ENCODE measurements around the gene FFAR3.

Gene FFAR3

GRCh38 chr19:35362261-35363000 lies 4.2 kb downstream of the FFAR3 start:
- Histone ChIP-seq H2BK12ac (ENCODE audit: low read length in 2 of 2) (no peak overlapping the region), H3K4me2 (ENCODE audit: low read length, poor library complexity, severe bottlenecking) (no peak overlapping the region), H3K4ac (ENCODE audit: low read depth in 1 of 2, low read length in 2 of 2) (no peak overlapping the region), H3K18ac (ENCODE audit: low read depth in 1 of 2, low read length in 2 of 2) (no peak overlapping the region), H3K23ac (ENCODE audit: low read length in 2 of 2) (no peak overlapping the region), H3K36me3 (ENCODE audit: control insufficient read depth in 1 of 2, insufficient read depth in 2 of 2, low read depth in 1 of 2, low read length in 2 of 2) (no peaks in the 10 kb centered on the region), H3K79me1 (replicated peaks; ENCODE audit: low read length, poor library complexity, severe bottlenecking) (no peaks in the 10 kb centered on the region), H2BK15ac (ENCODE audit: low read depth, poor library complexity, severe bottlenecking) (no peak overlapping the region), H2AFZ (ENCODE audit: low read depth, low read length) (no peak overlapping the region), H3K9me3 (ENCODE audit: control insufficient read depth, low read length) (no peaks in the 10 kb centered on the region), H4K91ac (ENCODE audit: low read length) (no peak overlapping the region), H3K4me3 (ENCODE audit: insufficient read depth in 1 of 2, low read depth in 1 of 2, low read length in 2 of 2) (no peak overlapping the region), H3K4me1 (ENCODE audit: control insufficient read depth, insufficient read depth, low read depth, low read length) (no peaks in the 10 kb centered on the region), H2BK120ac (ENCODE audit: low read depth, low read length) (no peak overlapping the region), H2BK5ac (ENCODE audit: low read depth, low read length, poor library complexity, severe bottlenecking) (no peak overlapping the region), H3K9ac (ENCODE audit: low read length) (no peak overlapping the region), H3K14ac (ENCODE audit: low read length in 2 of 2) (no peak overlapping the region), H3K27ac (ENCODE audit: low read length, poor library complexity, severe bottlenecking) (no peak overlapping the region), H4K8ac (ENCODE audit: low read length) (no peak overlapping the region), H3K27me3 (ENCODE audit: control insufficient read depth in 1 of 2, insufficient read depth in 1 of 2, low read length in 2 of 2) (peaks cover 0 to 46% of the 10 kb centered on the region in 2 experiments), H2AK5ac (ENCODE audit: low read length, severe bottlenecking) (no peak overlapping the region)
- 98% methylated on average over 5 of the region's 14 CpGs for WGBS
- DNase-seq, result no peak

GRCh38 chr19:35363001-35363590 lies 4.8 kb downstream of the FFAR3 start:
- no peak overlapping the region for H3K18ac ChIP-seq (ENCODE audit: low read depth in 1 of 2, low read length in 2 of 2)
- no peak overlapping the region for H2BK120ac ChIP-seq (ENCODE audit: low read depth, low read length)
- H3K14ac ChIP-seq (ENCODE audit: low read length in 2 of 2), result no peak overlapping the region
- H3K79me1 ChIP-seq (replicated peaks; ENCODE audit: low read length, poor library complexity, severe bottlenecking), result no peaks in the 10 kb centered on the region
- no peaks in the 10 kb centered on the region for H3K36me3 ChIP-seq (ENCODE audit: control insufficient read depth in 1 of 2, insufficient read depth in 2 of 2, low read depth in 1 of 2, low read length in 2 of 2)
- no peak overlapping the region for H2BK12ac ChIP-seq (ENCODE audit: low read length in 2 of 2)
- no peak overlapping the region for H4K91ac ChIP-seq (ENCODE audit: low read length)
- no peak for DNase-seq
- no peak overlapping the region for H3K27ac ChIP-seq (ENCODE audit: low read length, poor library complexity, severe bottlenecking)
- H2AFZ ChIP-seq (ENCODE audit: low read depth, low read length), result no peak overlapping the region
- H4K8ac ChIP-seq (ENCODE audit: low read length), result no peak overlapping the region
- H3K4me2 ChIP-seq (ENCODE audit: low read length, poor library complexity, severe bottlenecking), result no peak overlapping the region
- no peak overlapping the region for H3K4me3 ChIP-seq (ENCODE audit: insufficient read depth in 1 of 2, low read depth in 1 of 2, low read length in 2 of 2)
- no peak overlapping the region for H3K9ac ChIP-seq (ENCODE audit: low read length)
- H3K4ac ChIP-seq (ENCODE audit: low read depth in 1 of 2, low read length in 2 of 2), result no peak overlapping the region
- H2AK5ac ChIP-seq (ENCODE audit: low read length, severe bottlenecking), result no peak overlapping the region
- no peak overlapping the region for H2BK15ac ChIP-seq (ENCODE audit: low read depth, poor library complexity, severe bottlenecking)
- no peak overlapping the region for H2BK5ac ChIP-seq (ENCODE audit: low read depth, low read length, poor library complexity, severe bottlenecking)
- no peak overlapping the region for H3K23ac ChIP-seq (ENCODE audit: low read length in 2 of 2)
- peaks cover 0 to 46% of the 10 kb centered on the region in 2 experiments for H3K27me3 ChIP-seq (ENCODE audit: control insufficient read depth in 1 of 2, insufficient read depth in 1 of 2, low read length in 2 of 2)
- no peaks in the 10 kb centered on the region for H3K9me3 ChIP-seq (ENCODE audit: control insufficient read depth, low read length)
- H3K4me1 ChIP-seq (ENCODE audit: control insufficient read depth, insufficient read depth, low read depth, low read length), result no peaks in the 10 kb centered on the region
- WGBS, result 95% methylated on average over 5 of the region's 11 CpGs

GRCh38 chr19:35363711-35364425 lies 5.6 kb downstream of the FFAR3 start:
- DNase-seq, result no peak
- Histone ChIP-seq H3K9ac (ENCODE audit: low read length) (no peak overlapping the region), H2AFZ (ENCODE audit: low read depth, low read length) (no peak overlapping the region), H2BK5ac (ENCODE audit: low read depth, low read length, poor library complexity, severe bottlenecking) (no peak overlapping the region), H3K23ac (ENCODE audit: low read length in 2 of 2) (no peak overlapping the region), H2AK5ac (ENCODE audit: low read length, severe bottlenecking) (no peak overlapping the region), H2BK120ac (ENCODE audit: low read depth, low read length) (no peak overlapping the region), H4K8ac (ENCODE audit: low read length) (no peak overlapping the region), H3K4me3 (ENCODE audit: insufficient read depth in 1 of 2, low read depth in 1 of 2, low read length in 2 of 2) (no peak overlapping the region), H3K27me3 (ENCODE audit: control insufficient read depth in 1 of 2, insufficient read depth in 1 of 2, low read length in 2 of 2) (peaks cover 0 to 46% of the 10 kb centered on the region in 2 experiments), H3K4me2 (ENCODE audit: low read length, poor library complexity, severe bottlenecking) (no peak overlapping the region), H3K79me1 (replicated peaks; ENCODE audit: low read length, poor library complexity, severe bottlenecking) (no peaks in the 10 kb centered on the region), H3K27ac (ENCODE audit: low read length, poor library complexity, severe bottlenecking) (no peak overlapping the region), H3K14ac (ENCODE audit: low read length in 2 of 2) (no peak overlapping the region), H3K9me3 (ENCODE audit: control insufficient read depth, low read length) (no peaks in the 10 kb centered on the region), H2BK15ac (ENCODE audit: low read depth, poor library complexity, severe bottlenecking) (no peak overlapping the region), H2BK12ac (ENCODE audit: low read length in 2 of 2) (no peak overlapping the region), H3K4me1 (ENCODE audit: control insufficient read depth, insufficient read depth, low read depth, low read length) (no peaks in the 10 kb centered on the region), H3K4ac (ENCODE audit: low read depth in 1 of 2, low read length in 2 of 2) (no peak overlapping the region), H3K36me3 (ENCODE audit: control insufficient read depth in 1 of 2, insufficient read depth in 2 of 2, low read depth in 1 of 2, low read length in 2 of 2) (no peaks in the 10 kb centered on the region), H3K18ac (ENCODE audit: low read depth in 1 of 2, low read length in 2 of 2) (no peak overlapping the region), H4K91ac (ENCODE audit: low read length) (no peak overlapping the region)
- WGBS, result 87% methylated on average over 17 of the region's 19 CpGs

- Histone ChIP-seq H3K9me3 (ENCODE audit: control insufficient read depth, low read length) (no peaks in the 10 kb centered on the region), H2BK5ac (ENCODE audit: low read depth, low read length, poor library complexity, severe bottlenecking) (no peak overlapping the region), H3K9ac (ENCODE audit: low read length) (no peak overlapping the region), H3K27ac (ENCODE audit: low read length, poor library complexity, severe bottlenecking) (no peak overlapping the region), H2BK12ac (ENCODE audit: low read length in 2 of 2) (no peak overlapping the region), H3K4ac (ENCODE audit: low read depth in 1 of 2, low read length in 2 of 2) (no peak overlapping the region), H3K79me1 (replicated peaks; ENCODE audit: low read length, poor library complexity, severe bottlenecking) (no peaks in the 10 kb centered on the region), H4K91ac (ENCODE audit: low read length) (no peak overlapping the region), H2AK5ac (ENCODE audit: low read length, severe bottlenecking) (no peak overlapping the region), H2BK15ac (ENCODE audit: low read depth, poor library complexity, severe bottlenecking) (no peak overlapping the region), H4K8ac (ENCODE audit: low read length) (no peak overlapping the region), H2BK120ac (ENCODE audit: low read depth, low read length) (no peak overlapping the region), H3K4me2 (ENCODE audit: low read length, poor library complexity, severe bottlenecking) (no peak overlapping the region), H3K14ac (ENCODE audit: low read length in 2 of 2) (no peak overlapping the region), H3K4me3 (ENCODE audit: insufficient read depth in 1 of 2, low read depth in 1 of 2, low read length in 2 of 2) (no peak overlapping the region), H3K23ac (ENCODE audit: low read length in 2 of 2) (no peak overlapping the region), H3K27me3 (ENCODE audit: control insufficient read depth in 1 of 2, insufficient read depth in 1 of 2, low read length in 2 of 2) (peaks cover 0 to 46% of the 10 kb centered on the region in 2 experiments), H3K36me3 (ENCODE audit: control insufficient read depth in 1 of 2, insufficient read depth in 2 of 2, low read depth in 1 of 2, low read length in 2 of 2) (no peaks in the 10 kb centered on the region), H3K18ac (ENCODE audit: low read depth in 1 of 2, low read length in 2 of 2) (no peak overlapping the region), H2AFZ (ENCODE audit: low read depth, low read length) (no peak overlapping the region), H3K4me1 (ENCODE audit: control insufficient read depth, insufficient read depth, low read depth, low read length) (no peaks in the 10 kb centered on the region)
- DNase-seq, result no peak
- 74% methylated on average over 4 of the region's 4 CpGs for WGBS
Observed at GRCh38 chr19:35365303-35365702, 7.0 kb downstream of the FFAR3 start.

Measured in mesenchymal stem cell (in vitro differentiated cells and primary cell).